ENCODE results near the gene DRG2. TPM values are rescaled to one million over a fixed set of nuclear protein-coding genes. Genes with fewer than 3 reads are reported as not detected.
A peak's percentile ranks its signal among the peaks of the same experiment; 100 is the strongest.

DRG2 gene
- total and polyA plus RNA-seq, 2 of the 13 experiments (the other 11 are each of a cell fraction or from before 2014, with no cell fraction given) = 20.1 to 26.6 TPM

- TF ChIP-seq, protein P1, sequence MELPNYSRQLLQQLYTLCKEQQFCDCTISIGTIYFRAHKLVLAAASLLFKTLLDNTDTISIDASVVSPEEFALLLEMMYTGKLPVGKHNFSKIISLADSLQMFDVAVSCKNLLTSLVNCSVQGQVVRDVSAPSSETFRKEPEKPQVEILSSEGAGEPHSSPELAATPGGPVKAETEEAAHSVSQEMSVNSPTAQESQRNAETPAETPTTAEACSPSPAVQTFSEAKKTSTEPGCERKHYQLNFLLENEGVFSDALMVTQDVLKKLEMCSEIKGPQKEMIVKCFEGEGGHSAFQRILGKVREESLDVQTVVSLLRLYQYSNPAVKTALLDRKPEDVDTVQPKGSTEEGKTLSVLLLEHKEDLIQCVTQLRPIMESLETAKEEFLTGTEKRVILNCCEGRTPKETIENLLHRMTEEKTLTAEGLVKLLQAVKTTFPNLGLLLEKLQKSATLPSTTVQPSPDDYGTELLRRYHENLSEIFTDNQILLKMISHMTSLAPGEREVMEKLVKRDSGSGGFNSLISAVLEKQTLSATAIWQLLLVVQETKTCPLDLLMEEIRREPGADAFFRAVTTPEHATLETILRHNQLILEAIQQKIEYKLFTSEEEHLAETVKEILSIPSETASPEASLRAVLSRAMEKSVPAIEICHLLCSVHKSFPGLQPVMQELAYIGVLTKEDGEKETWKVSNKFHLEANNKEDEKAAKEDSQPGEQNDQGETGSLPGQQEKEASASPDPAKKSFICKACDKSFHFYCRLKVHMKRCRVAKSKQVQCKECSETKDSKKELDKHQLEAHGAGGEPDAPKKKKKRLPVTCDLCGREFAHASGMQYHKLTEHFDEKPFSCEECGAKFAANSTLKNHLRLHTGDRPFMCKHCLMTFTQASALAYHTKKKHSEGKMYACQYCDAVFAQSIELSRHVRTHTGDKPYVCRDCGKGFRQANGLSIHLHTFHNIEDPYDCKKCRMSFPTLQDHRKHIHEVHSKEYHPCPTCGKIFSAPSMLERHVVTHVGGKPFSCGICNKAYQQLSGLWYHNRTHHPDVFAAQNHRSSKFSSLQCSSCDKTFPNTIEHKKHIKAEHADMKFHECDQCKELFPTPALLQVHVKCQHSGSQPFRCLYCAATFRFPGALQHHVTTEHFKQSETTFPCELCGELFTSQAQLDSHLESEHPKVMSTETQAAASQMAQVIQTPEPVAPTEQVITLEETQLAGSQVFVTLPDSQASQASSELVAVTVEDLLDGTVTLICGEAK (IDR thresholded peaks at IDR 0.05) = peak; percentile 83
- TF ChIP-seq, protein P1 (CRISPR knock-in tag; IDR thresholded peaks at IDR 0.05) = peak; percentile 87
- 0 out of 2 replicates have a peak, but pooled peaks have one; percentile 27 for TF ChIP-seq RBAK (CRISPR knock-in tag; IDR thresholded peaks at IDR 0.05)
- peak; percentile 88 for TF ChIP-seq ZFY (CRISPR knock-in tag; IDR thresholded peaks at IDR 0.05)
- peak; percentile 96; the same call in 1 of the 2 replicates for TF ChIP-seq ZNF292 (CRISPR knock-in tag; IDR thresholded peaks at IDR 0.05; ENCODE audit: borderline replicate concordance, low read depth)
- TF ChIP-seq ZNF605 (CRISPR knock-in tag; IDR thresholded peaks at IDR 0.05) = peak; percentile 87; the same call in 1 of the 2 replicates
- peak; percentile 95 for TF ChIP-seq ZSCAN31 (CRISPR knock-in tag; IDR thresholded peaks at IDR 0.05; ENCODE audit: low read depth)
- no peak for TF ChIP-seq ZNF138 (CRISPR knock-in tag; IDR thresholded peaks at IDR 0.05; ENCODE audit: low read depth)
- TF ChIP-seq THAP7 (CRISPR knock-in tag; IDR thresholded peaks at IDR 0.05) = peak; percentile 94
- TF ChIP-seq HMG20B (CRISPR knock-in tag; conservative IDR thresholded peaks at IDR 0.05) = peak; percentile 83
- TF ChIP-seq ZNF326 (CRISPR knock-in tag; IDR thresholded peaks at IDR 0.05; ENCODE audit: borderline replicate concordance) = no peak
- peak; percentile 87 for TF ChIP-seq FOXP4 (CRISPR knock-in tag; IDR thresholded peaks at IDR 0.05)
- no peak for TF ChIP-seq CBX2 (IDR thresholded peaks at IDR 0.05; ENCODE audit: low read depth, low read length)
- no peak for TF ChIP-seq CBX2 (CRISPR knock-in tag; IDR thresholded peaks at IDR 0.05; ENCODE audit: low read depth)
- TF ChIP-seq MXD4 (CRISPR knock-in tag; IDR thresholded peaks at IDR 0.05) = peak; percentile 89
Measured at GRCh38 chr17:18087610-18088491, at the start of gene DRG2 (continued).

All from HepG2 (cell line).